OCI-LY1 (cell line): ENCODE results near the gene PTPN11.

Source experiments
- H2AFZ ChIP-seq: fragments of 200-600 bp; sonication (generic), shearing (Covaris generic); 2 replicates; pipeline ENCODE4 v1.6.0; 2014; ENCODE audit warnings: antibody characterized with exemption, mild to moderate bottlenecking, low read length
- H3F3A ChIP-seq: fragments of 200-600 bp; sonication (generic), shearing (Covaris generic); 2 replicates; pipeline ENCODE4 v1.6.0; 2014; ENCODE audit warnings: mild to moderate bottlenecking, antibody characterized with exemption, low read length, moderate library complexity; ENCODE audit not compliant: insufficient read depth
- H3K27ac ChIP-seq: fragments of 200-600 bp; sonication (generic); 2 replicates; pipeline ENCODE4 v1.5.1; 2014; ENCODE audit warnings: low read length, mixed run types, mild to moderate bottlenecking, low read depth; ENCODE audit not compliant: poor library complexity, severe bottlenecking
- H3K27me3 ChIP-seq: fragments of 200-600 bp; sonication (generic); 2 replicates; pipeline ENCODE4 v1.6.0; 2014; ENCODE audit warnings: antibody characterized with exemption, mild to moderate bottlenecking, low read length, moderate library complexity; ENCODE audit not compliant: insufficient read depth
- H3K36me3 ChIP-seq: fragments of 200-600 bp; sonication (generic); 2 replicates; pipeline ENCODE4 v1.6.1; 2014; ENCODE audit warnings: mild to moderate bottlenecking, antibody characterized with exemption, low read length, moderate library complexity, mixed read lengths; ENCODE audit not compliant: insufficient read depth
- H3K4me1 ChIP-seq: fragments of 200-600 bp; sonication (generic); 2 replicates; pipeline ENCODE4 v1.5.1; 2014; ENCODE audit warnings: mild to moderate bottlenecking, low read length, moderate library complexity; ENCODE audit not compliant: insufficient read depth, severe bottlenecking
- H3K4me2 ChIP-seq: fragments of 200-600 bp; sonication (generic), shearing (Covaris generic); 2 replicates; pipeline ENCODE4 v1.6.1; 2014; ENCODE audit warnings: low read length
- H3K4me3 ChIP-seq: fragments of 200-600 bp; sonication (generic); 2 replicates; pipeline ENCODE4 v1.5.1; 2014; ENCODE audit warnings: low read length, low read depth, mild to moderate bottlenecking, mixed read lengths; ENCODE audit not compliant: poor library complexity, severe bottlenecking
- H3K79me2 ChIP-seq: fragments of 200-600 bp; shearing (Covaris generic); 2 replicates; pipeline ENCODE4 v1.6.1; 2016; ENCODE audit warnings: mixed run types, low read length, mixed read lengths; ENCODE audit not compliant: insufficient read depth
- H3K9ac ChIP-seq: fragments of 200-600 bp; sonication (generic), shearing (Covaris generic); 2 replicates; pipeline ENCODE4 v1.6.1; 2014; ENCODE audit warnings: mild to moderate bottlenecking, low read length, mixed read lengths
- H3K9me2 ChIP-seq: fragments of 200-600 bp; sonication (generic), shearing (Covaris generic); 2 replicates; pipeline ENCODE4 v1.6.1; 2014; ENCODE audit warnings: low read depth, mild to moderate bottlenecking, low read length, mixed read lengths
- H3K9me3 ChIP-seq: fragments of 200-600 bp; shearing (Covaris generic); 2 replicates; pipeline ENCODE4 v1.6.1; 2014; ENCODE audit warnings: low read length, mixed read lengths
- H4K20me1 ChIP-seq: fragments of 200-600 bp; sonication (generic), shearing (Covaris generic); 2 replicates; pipeline ENCODE4 v1.6.0; 2016; ENCODE audit warnings: mild to moderate bottlenecking, low read length; ENCODE audit not compliant: insufficient read depth
- EZH2 ChIP-seq: fragments of 200-600 bp; sonication (generic), shearing (Covaris generic); IDR thresholded peaks from 2 replicates; pipeline ENCODE4 v1.8.0; 2017; ENCODE audit warnings: borderline replicate concordance, mixed run types, mild to moderate bottlenecking, antibody characterized with exemption, low read length, moderate library complexity, mixed read lengths
- TF ChIP-seq, protein P1 (sequence below): fragments of 200-600 bp; sonication (generic), shearing (Covaris generic); IDR thresholded peaks from 2 replicates; pipeline ENCODE4 v1.5.1; 2017; ENCODE audit warnings: mild to moderate bottlenecking, antibody characterized with exemption, low read length, moderate library complexity, mixed read lengths

Gene PTPN11

DNA sequence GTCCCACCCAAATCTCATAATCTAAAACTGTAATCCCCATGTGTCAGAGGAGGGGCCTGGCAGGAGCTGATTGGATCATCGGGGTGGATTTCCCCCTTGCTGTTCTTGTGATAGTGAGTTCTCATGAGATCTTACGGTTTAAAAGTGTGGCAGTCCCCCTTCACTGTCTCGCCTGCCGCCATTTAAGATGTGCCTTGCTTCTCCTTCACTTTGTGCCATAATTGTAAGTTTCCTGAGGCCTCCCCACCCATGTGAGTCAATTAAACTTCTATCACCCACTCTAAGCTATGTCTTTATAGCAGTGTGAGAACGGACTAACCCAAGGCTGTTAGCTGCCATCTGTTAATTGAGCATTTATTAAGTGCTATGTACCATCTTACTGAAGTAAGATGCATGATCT is 105.1 kb downstream of the PTPN11 start:
- H3K27me3 ChIP-seq = no peaks in the 10 kb centered on the region
- H3K4me3 ChIP-seq = no peak overlapping the region
- no peaks in the 10 kb centered on the region for H3K79me2 ChIP-seq
- H3K4me2 ChIP-seq = no peak overlapping the region
- H4K20me1 ChIP-seq = no peaks in the 10 kb centered on the region
- no peaks in the 10 kb centered on the region for H3K9me3 ChIP-seq
- no peak overlapping the region for H2AFZ ChIP-seq
- no peaks in the 10 kb centered on the region for H3K4me1 ChIP-seq
- H3K27ac ChIP-seq = no peak overlapping the region
- H3K9me2 ChIP-seq = no peaks in the 10 kb centered on the region
- no peaks in the 10 kb centered on the region for H3K36me3 ChIP-seq
- TF ChIP-seq EZH2 = no peak
- TF ChIP-seq, protein P1, sequence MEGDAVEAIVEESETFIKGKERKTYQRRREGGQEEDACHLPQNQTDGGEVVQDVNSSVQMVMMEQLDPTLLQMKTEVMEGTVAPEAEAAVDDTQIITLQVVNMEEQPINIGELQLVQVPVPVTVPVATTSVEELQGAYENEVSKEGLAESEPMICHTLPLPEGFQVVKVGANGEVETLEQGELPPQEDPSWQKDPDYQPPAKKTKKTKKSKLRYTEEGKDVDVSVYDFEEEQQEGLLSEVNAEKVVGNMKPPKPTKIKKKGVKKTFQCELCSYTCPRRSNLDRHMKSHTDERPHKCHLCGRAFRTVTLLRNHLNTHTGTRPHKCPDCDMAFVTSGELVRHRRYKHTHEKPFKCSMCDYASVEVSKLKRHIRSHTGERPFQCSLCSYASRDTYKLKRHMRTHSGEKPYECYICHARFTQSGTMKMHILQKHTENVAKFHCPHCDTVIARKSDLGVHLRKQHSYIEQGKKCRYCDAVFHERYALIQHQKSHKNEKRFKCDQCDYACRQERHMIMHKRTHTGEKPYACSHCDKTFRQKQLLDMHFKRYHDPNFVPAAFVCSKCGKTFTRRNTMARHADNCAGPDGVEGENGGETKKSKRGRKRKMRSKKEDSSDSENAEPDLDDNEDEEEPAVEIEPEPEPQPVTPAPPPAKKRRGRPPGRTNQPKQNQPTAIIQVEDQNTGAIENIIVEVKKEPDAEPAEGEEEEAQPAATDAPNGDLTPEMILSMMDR = no peak
- no peak overlapping the region for H3K9ac ChIP-seq
- H3F3A ChIP-seq = no peaks in the 10 kb centered on the region

GRCh38 chr12:112524269-112524668 is 105.5 kb downstream of the PTPN11 start:
- Histone ChIP-seq H3K9me2 (no peaks in the 10 kb centered on the region), H3F3A (no peaks in the 10 kb centered on the region), H3K4me1 (no peaks in the 10 kb centered on the region), H3K27me3 (no peaks in the 10 kb centered on the region), H3K4me3 (no peak overlapping the region), H3K9ac (no peak overlapping the region), H3K27ac (no peak overlapping the region), H4K20me1 (no peaks in the 10 kb centered on the region), H3K79me2 (no peaks in the 10 kb centered on the region), H2AFZ (no peak overlapping the region), H3K36me3 (no peaks in the 10 kb centered on the region), H3K4me2 (no peak overlapping the region), H3K9me3 (no peaks in the 10 kb centered on the region)
- TF ChIP-seq EZH2 = no peak
- TF ChIP-seq, protein P1 = no peak

GRCh38 chr12:112524676-112525425 is 106.1 kb downstream of the PTPN11 start:
- H4K20me1 ChIP-seq = no peaks in the 10 kb centered on the region
- TF ChIP-seq EZH2 = no peak
- TF ChIP-seq, protein P1 = no peak
- H2AFZ ChIP-seq = no peak overlapping the region
- H3K9ac ChIP-seq = no peak overlapping the region
- H3K4me3 ChIP-seq = no peak overlapping the region
- no peak overlapping the region for H3K27ac ChIP-seq
- no peaks in the 10 kb centered on the region for H3K27me3 ChIP-seq
- H3F3A ChIP-seq = no peaks in the 10 kb centered on the region
- H3K36me3 ChIP-seq = no peaks in the 10 kb centered on the region
- no peaks in the 10 kb centered on the region for H3K9me3 ChIP-seq
- H3K4me2 ChIP-seq = no peak overlapping the region
- H3K9me2 ChIP-seq = no peaks in the 10 kb centered on the region
- H3K79me2 ChIP-seq = no peaks in the 10 kb centered on the region
- H3K4me1 ChIP-seq = no peaks in the 10 kb centered on the region
